ENCODE data around the gene CHERP. TPM values are rescaled to one million over a fixed set of nuclear protein-coding genes. Genes with fewer than 3 reads are reported as not detected.
"Not testable (repeated sequence)": the region's sequence is repeated elsewhere in the genome, so short reads cannot be mapped to it uniquely, and the experiment has no call there.

The CHERP gene
- total and polyA plus RNA-seq, 12 donors = 2.9 to 50.7 (median 19.0) TPM

DNA sequence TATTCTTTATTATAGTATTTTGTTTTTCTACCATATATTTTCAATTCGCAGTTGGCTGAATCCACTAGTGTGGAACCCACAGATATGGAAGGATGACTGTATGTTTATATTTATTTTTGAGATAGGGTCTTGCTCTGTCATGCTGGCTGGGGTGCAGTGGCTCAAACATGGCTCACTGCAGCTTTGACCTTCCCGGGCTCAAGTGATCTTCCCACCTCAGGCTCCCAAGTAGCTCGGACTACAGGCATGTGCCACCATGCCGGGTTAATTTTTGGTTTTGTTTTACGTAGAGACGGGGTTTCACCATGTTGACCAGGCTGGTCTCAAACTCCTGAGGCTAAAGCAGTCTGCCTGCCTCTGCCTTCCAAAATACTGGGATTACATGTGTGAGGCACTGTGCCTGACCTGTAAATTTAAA is 20.4 kb upstream of the CHERP start:
- WGBS, 4 donors = 91 to 93% (median 93%) methylated on average over 6 of the region's 6 CpGs
- Histone ChIP-seq H3K27me3 (no peaks in the 10 kb centered on the region), H3K36me3 (replicated peaks in 1 of 2) (peaks cover 0 to 77% of the 10 kb centered on the region in 2 donors), H3K4me3 (no peak overlapping the region), H3K9me3 (replicated peaks in 1 of 3) (no peaks in the 10 kb centered on the region), H3K4me1 (replicated peaks in 1 of 2) (no peaks in the 10 kb centered on the region), H3K27ac (no peak overlapping the region)
- intact Hi-C loops (cut with DNase I) = no loop called here
- TF ChIP-seq POLR2A (IDR thresholded peaks at IDR 0.05) = no peak
- TF ChIP-seq, protein P1, sequence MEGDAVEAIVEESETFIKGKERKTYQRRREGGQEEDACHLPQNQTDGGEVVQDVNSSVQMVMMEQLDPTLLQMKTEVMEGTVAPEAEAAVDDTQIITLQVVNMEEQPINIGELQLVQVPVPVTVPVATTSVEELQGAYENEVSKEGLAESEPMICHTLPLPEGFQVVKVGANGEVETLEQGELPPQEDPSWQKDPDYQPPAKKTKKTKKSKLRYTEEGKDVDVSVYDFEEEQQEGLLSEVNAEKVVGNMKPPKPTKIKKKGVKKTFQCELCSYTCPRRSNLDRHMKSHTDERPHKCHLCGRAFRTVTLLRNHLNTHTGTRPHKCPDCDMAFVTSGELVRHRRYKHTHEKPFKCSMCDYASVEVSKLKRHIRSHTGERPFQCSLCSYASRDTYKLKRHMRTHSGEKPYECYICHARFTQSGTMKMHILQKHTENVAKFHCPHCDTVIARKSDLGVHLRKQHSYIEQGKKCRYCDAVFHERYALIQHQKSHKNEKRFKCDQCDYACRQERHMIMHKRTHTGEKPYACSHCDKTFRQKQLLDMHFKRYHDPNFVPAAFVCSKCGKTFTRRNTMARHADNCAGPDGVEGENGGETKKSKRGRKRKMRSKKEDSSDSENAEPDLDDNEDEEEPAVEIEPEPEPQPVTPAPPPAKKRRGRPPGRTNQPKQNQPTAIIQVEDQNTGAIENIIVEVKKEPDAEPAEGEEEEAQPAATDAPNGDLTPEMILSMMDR (IDR thresholded peaks at IDR 0.05) = no peak
- DNase-seq = no peak

DNA sequence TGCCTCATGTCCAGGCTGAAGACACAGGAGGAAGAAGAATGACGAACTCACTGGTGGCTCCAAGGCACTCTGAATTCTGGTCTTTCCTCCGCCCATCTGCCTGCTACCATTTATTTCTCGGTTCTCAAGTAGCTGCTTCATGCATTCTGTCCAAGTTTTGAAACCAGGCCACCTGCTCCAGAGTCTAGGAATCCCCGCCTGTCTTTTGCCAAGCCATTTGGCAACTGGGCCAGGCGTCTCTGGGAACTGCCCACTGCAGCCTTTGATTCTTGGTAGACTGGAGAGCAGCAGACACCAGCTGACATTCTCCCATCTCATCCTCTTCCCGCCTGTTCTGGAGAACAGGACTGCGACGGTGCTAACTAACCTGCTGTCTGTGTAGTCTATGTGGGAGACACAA is 19.1 kb upstream of the CHERP start:
- intact Hi-C loops (cut with DNase I) = no loop called here
- H3K4me3 ChIP-seq = no peak overlapping the region
- TF ChIP-seq POLR2A (IDR thresholded peaks at IDR 0.05) = no peak
- TF ChIP-seq, protein P1 (IDR thresholded peaks at IDR 0.05) = no peak
- no peaks in the 10 kb centered on the region for H3K4me1 ChIP-seq (replicated peaks in 1 of 2)
- H3K9me3 ChIP-seq (replicated peaks in 1 of 3) = no peaks in the 10 kb centered on the region
- no peak overlapping the region for H3K27ac ChIP-seq
- WGBS, 4 donors = 92 to 97% (median 95%) methylated on average over 8 of the region's 8 CpGs
- DNase-seq = no peak
- H3K36me3 ChIP-seq (replicated peaks in 1 of 2) = peaks cover 0 to 68% of the 10 kb centered on the region in 2 donors
- H3K27me3 ChIP-seq = no peaks in the 10 kb centered on the region

DNA sequence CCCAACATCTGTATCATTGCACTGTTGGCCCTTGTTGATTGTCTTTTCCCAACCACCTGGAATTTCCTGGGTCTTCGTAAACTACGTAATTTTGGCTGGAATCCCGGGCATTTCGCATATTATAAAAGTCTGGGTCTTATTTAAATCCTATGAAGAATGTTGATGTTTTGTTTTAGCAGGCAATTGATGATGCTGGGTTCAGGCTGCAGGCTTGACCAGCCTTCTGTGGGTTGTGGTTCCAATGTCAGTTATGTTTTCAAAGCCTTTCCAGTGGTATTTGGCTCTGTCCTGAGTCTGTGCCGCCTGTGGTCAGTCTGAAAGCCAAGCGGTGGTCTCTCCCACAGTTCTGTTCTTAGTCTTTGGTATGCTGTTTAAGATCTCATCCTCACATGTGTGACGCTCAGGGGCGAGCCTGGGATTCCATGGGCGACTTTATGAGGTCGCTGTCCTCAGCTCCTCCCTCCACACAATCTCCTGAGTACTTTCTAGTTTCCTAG is 17.6 kb upstream of the CHERP start:
- TF ChIP-seq, protein P1 (IDR thresholded peaks at IDR 0.05) = no peak
- TF ChIP-seq POLR2A (IDR thresholded peaks at IDR 0.05) = no peak

DNA sequence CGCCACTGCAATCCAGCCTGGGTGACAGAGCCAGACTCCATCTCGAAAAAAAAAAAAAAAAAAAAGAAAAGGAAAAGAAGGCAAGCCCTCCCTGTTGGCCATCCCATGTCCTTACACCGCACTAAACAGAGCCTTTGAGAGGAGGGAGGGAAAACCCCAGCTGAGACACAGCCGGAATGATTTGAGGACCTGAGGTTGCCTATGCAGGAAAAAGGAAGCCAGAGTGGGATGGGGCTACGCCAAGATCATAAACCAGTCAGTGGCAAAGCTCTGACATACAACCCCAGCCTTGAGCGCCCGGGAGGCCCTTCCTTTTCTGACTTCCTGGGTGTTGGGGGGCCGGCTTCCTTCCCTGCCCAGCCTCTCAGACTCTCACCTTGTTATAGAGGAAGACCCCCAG is 12.5 kb upstream of the CHERP start:
- no peak for TF ChIP-seq POLR2A (IDR thresholded peaks at IDR 0.05)
- TF ChIP-seq, protein P1 (IDR thresholded peaks at IDR 0.05) = no peak
- whole genome bisulfite sequencing, 4 donors = 78 to 87% (median 81%) methylated on average over 8 of the region's 8 CpGs
- Histone ChIP-seq H3K27ac (no peak overlapping the region), H3K36me3 (replicated peaks in 1 of 2) (peaks cover 0 to 61% of the 10 kb centered on the region in 2 donors), H3K4me3 (no peak overlapping the region), H3K27me3 (no peaks in the 10 kb centered on the region), H3K4me1 (replicated peaks in 1 of 2) (no peaks in the 10 kb centered on the region), H3K9me3 (replicated peaks in 1 of 3) (no peaks in the 10 kb centered on the region)
- DNase-seq = no peak
- intact Hi-C loops (cut with DNase I) = no loop called here

More for the DNA sequence above, 17.6 kb upstream of the CHERP start:
- no peaks in the 10 kb centered on the region for H3K9me3 ChIP-seq (replicated peaks in 1 of 3)
- no peak overlapping the region for H3K4me3 ChIP-seq
- intact Hi-C loops (cut with DNase I) = no loop called here
- no peak overlapping the region for H3K27ac ChIP-seq
- peaks cover 0 to 63% of the 10 kb centered on the region in 2 donors for H3K36me3 ChIP-seq (replicated peaks in 1 of 2)
- 87 to 94% (median 90%) methylated on average over 5 to 10 of the region's 10 CpGs for WGBS, 4 donors
- H3K27me3 ChIP-seq = no peaks in the 10 kb centered on the region
- DNase-seq = no peak
- no peaks in the 10 kb centered on the region for H3K4me1 ChIP-seq (replicated peaks in 1 of 2)

DNA sequence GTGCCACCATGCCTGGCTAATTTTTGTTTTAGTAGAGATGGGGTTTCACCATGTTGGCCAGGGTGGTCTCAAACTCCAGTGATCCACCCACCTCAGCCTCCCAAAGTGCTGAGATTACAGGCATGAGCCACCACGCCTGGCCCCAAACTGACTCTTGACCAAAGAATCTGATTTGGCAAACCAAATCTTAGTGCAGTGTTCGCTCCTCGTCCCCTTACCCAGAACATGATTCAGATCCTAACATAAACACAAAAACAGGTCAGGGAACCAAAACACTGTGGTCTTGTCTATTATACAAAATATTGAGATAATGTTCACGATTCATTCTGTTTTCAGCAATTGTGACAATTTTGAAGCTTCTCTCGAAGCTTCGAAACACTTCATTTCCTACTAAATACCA is 9.7 kb upstream of the CHERP start:
- intact Hi-C loops (cut with DNase I); H3K27ac ChIP-seq; DNase-seq; H3K9me3 ChIP-seq (replicated peaks in 1 of 3); H3K4me3 ChIP-seq; H3K4me1 ChIP-seq (replicated peaks in 1 of 2); H3K27me3 ChIP-seq: not testable (repeated sequence)
- 95 to 97% (median 96%) methylated on average over 6 of the region's 6 CpGs for WGBS, 4 donors
- H3K36me3 ChIP-seq (replicated peaks in 1 of 2) = peaks cover 0 to 53% of the 10 kb centered on the region in 2 donors

Measured in adrenal gland (tissue), 12 donors.